ENCODE data around the gene SMARCC2.
"Not testable (repeated sequence)": the region's sequence is repeated elsewhere in the genome, so short reads cannot be mapped to it uniquely, and the experiment has no call there.

SMARCC2 gene

GRCh38 chr12:56120158-56120846, 69.0 kb downstream of the SMARCC2 start:
- peak; percentile 69 for DNase-seq (ENCODE audit: low spot score)

GRCh38 chr12:56119361-56119796, 69.9 kb downstream of the SMARCC2 start:
- DNase-seq (ENCODE audit: low spot score): peak; percentile 92

- no peak for DNase-seq (ENCODE audit: low spot score)
These were observed 70.5 kb downstream of the SMARCC2 start for GRCh38 chr12:56118688-56119357.

GRCh38 chr12:56117778-56118687, 71.2 kb downstream of the SMARCC2 start, which contains the start of gene ZC3H10:
TSS of gene ZC3H10 (plus strand) at chr12:56118266. CDS start at chr12:56120563, 2,297 bp downstream.
- DNase-seq (ENCODE audit: low spot score): peak; percentile 99

GRCh38 chr12:56117082-56117706, 72.1 kb downstream of the SMARCC2 start:
- not testable (repeated sequence) for DNase-seq (ENCODE audit: low spot score)

- DNase-seq (ENCODE audit: low spot score): peak; percentile 88
These were observed 72.8 kb downstream of the SMARCC2 start, which contains the start of gene RPL41 for GRCh38 chr12:56116267-56117081. TSS of gene RPL41 (plus strand) at chr12:56116633.

- DNase-seq (ENCODE audit: low spot score): peak; percentile 32
These were observed 74.0 kb downstream of the SMARCC2 start for GRCh38 chr12:56115329-56115728.

GRCh38 chr12:56114084-56114483, 75.2 kb downstream of the SMARCC2 start:
- DNase-seq (ENCODE audit: low spot score): no peak

Measured in SW480 (cell line).